Measurements from ENCODE around the gene TMEM161A. TPM values are rescaled to one million over a fixed set of nuclear protein-coding genes. Genes with fewer than 3 reads are reported as not detected.

The TMEM161A gene
- total RNA-seq, 1 experiment from 2014 or later, result 46.0 TPM

DNA sequence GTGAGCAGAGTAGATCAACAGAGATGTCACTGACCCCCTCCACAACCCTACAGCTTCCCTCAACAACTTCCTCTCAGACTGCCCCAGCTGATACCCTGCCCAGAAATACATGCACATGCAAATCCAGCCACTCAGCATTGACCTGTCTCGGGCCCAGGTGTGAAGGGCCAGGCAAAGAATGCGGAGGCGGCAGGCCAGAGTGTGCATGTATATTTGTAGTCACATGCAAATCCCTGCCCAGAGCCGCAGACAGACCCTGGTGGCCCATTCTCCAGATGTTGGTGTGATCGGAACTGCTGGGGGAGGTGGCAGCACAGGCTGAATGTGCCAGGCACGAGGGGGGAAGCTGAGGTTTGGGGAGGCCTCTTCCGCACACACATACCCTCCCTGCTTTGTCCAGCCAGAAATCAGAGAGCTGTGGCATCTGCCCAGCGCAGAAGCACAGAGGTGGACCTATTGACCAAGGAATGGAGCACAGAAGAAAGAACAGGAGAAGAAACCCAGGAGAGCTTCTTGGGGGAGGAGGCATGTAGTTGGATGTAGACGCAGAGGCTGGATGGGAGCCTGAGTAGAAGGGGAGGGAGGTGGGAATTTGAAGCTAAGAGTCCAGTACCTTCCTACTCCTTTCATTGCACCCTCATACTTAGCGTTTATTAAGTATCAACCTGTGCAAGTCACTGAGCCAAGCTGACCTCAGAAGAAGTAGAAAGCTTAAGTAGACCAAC, 17.4 kb upstream of the TMEM161A start:
- peaks cover 33% of the 10 kb centered on the region for H3K27me3 Mint-ChIP-seq (ENCODE audit: low read depth)
- ChIA-PET POLR2A (interaction anchor here (1.9 kb wide), 1 partner anchor 14 kb away, joined by 8 read pairs; the partner anchor contains the start of gene MEF2B), CTCF (interaction anchor here (2.7 kb wide), 1 partner anchor 10 kb away, joined by 22 read pairs; no protein-coding TSS in a partner anchor)
- DNase-seq (ENCODE audit: low spot score), result no peak
- TF ChIP-seq IRF2 (CRISPR knock-in tag; IDR thresholded peaks at IDR 0.05; ENCODE audit: borderline replicate concordance, low read depth), result no peak
- peaks cover 5% of the 10 kb centered on the region; the same call in 1 of the 2 replicates for H3K4me1 Mint-ChIP-seq
- no peak overlapping the region for H3K4me3 Mint-ChIP-seq
- no peaks in the 10 kb centered on the region for H3K9me3 Mint-ChIP-seq
- no peak overlapping the region for H3K27ac Mint-ChIP-seq
- H3K36me3 Mint-ChIP-seq, result no peaks in the 10 kb centered on the region
- ATAC-seq, result no peak

DNA sequence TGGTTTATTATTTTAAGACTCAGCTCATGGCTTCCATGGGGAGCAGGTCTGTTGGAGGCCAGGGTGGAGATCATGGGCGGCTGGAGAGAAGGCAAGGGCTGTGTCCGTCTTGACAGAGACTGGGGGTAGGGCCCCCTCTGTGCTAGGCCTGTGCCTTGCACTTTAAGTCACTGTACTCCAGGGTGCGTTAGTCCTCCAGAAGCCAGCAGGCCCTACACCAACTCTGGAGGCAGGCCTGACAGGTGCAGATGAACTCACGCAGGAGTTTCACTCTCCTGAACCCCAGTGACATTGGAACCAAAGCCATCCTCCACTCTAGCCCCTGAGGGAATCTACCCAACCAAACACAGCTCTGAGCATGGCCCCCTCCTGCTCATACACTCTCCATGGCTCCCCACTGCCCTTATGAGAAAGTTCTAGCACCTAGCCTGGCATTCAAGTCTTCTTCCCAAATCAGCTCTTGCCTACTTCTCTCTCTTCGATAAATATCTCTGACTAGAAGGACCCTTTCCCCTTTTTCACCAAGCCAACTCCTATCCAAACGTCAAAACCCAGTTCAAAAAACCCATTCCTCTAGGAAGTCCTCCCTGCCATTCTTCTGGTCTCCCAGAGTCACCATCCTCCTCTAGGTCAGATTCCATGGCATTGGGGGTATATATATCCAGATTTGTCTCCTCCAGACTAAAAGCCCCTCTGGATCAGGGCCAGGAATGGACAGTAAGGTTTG, 16.7 kb upstream of the TMEM161A start:
- POLR2A ChIA-PET, result interaction anchor here (1.9 kb wide), 1 partner anchor 15 kb away, joined by 8 read pairs; the partner anchor contains the start of gene MEF2B
- peak; percentile 50 for ATAC-seq
- peaks cover 32% of the 10 kb centered on the region for H3K27me3 Mint-ChIP-seq (ENCODE audit: low read depth)

DNA sequence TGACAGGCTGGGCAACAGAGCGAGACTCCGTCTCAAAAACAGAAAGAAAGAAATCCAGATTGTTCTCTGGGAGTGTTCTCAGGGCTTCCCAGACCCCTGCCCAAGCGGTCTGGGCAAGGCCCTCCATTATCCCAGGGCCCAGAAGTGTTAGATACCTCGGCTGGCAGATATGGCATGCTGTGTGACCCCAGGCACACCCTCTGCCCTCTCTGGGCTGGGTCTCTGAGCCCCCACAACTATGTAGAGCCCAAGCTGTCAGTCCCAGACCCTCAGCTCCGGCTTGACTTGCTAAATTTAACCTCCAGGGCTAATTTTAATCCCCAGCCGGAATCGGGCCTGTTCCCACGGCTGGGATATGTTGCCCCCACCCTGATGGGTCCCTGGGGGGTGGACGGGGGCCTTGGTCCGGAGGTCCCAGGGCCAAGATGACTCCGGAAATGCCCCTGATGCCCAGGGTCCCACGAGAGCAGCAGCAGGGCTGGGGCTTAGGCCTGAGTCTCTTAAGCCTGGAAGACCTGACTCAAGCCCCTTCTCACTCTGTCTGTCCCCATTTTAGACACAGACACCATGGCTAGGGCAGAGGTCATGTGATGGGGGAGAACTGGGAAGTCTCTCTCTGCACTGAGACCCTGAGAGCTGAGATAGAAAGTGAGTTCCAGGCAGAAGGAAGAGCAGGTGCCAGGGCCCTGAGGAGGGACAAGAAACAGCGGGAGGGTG, 14.5 kb upstream of the TMEM161A start:
- Mint-ChIP-seq H3K4me3 (no peak overlapping the region), H3K27me3 (ENCODE audit: low read depth) (peaks cover 30% of the 10 kb centered on the region), H3K36me3 (no peaks in the 10 kb centered on the region), H3K27ac (no peak overlapping the region), H3K9me3 (no peaks in the 10 kb centered on the region), H3K4me1 (peaks cover 5% of the 10 kb centered on the region; the same call in 1 of the 2 replicates)
- TF ChIP-seq ZSCAN18 (CRISPR knock-in tag; IDR thresholded peaks at IDR 0.05), result no peak
- no peak for TF ChIP-seq GTF2I (CRISPR knock-in tag; conservative IDR thresholded peaks at IDR 0.05)
- TF ChIP-seq CDX4 (CRISPR knock-in tag; IDR thresholded peaks at IDR 0.05; ENCODE audit: borderline replicate concordance), result no peak
- no peak for TF ChIP-seq KAT7 (CRISPR knock-in tag; IDR thresholded peaks at IDR 0.05; ENCODE audit: borderline replicate concordance)
- TF ChIP-seq ATF2 (CRISPR knock-in tag; IDR thresholded peaks at IDR 0.05; ENCODE audit: borderline replicate concordance, low read depth), result no peak
- no peak for TF ChIP-seq SP1 (CRISPR knock-in tag; conservative IDR thresholded peaks at IDR 0.05)
- TF ChIP-seq, protein P1, sequence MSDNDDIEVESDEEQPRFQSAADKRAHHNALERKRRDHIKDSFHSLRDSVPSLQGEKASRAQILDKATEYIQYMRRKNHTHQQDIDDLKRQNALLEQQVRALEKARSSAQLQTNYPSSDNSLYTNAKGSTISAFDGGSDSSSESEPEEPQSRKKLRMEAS (CRISPR knock-in tag; IDR thresholded peaks at IDR 0.05), result no peak
- no peak for TF ChIP-seq ZNF416 (CRISPR knock-in tag; IDR thresholded peaks at IDR 0.05)
- CTCF ChIA-PET, result no interaction called here
- DNase-seq (ENCODE audit: low spot score) (no peak), ATAC-seq (no peak)
- POLR2A ChIA-PET, result interaction anchor here (1.3 kb wide), 1 partner anchor 17 kb away, joined by 4 read pairs; the partner anchor contains the start of gene MEF2B

More for the DNA sequence above, 16.7 kb upstream of the TMEM161A start:
- TF ChIP-seq ESRRA (CRISPR knock-in tag; IDR thresholded peaks at IDR 0.05; ENCODE audit: borderline replicate concordance) (no peak), ZNF317 (CRISPR knock-in tag; IDR thresholded peaks at IDR 0.05; ENCODE audit: borderline replicate concordance, low read depth) (0 out of 2 replicates have a peak, but pooled peaks have one; percentile 36)
- Mint-ChIP-seq H3K4me3 (no peak overlapping the region), H3K4me1 (peaks cover 5% of the 10 kb centered on the region; the same call in 1 of the 2 replicates), H3K36me3 (no peaks in the 10 kb centered on the region), H3K27ac (no peak overlapping the region; the same call in 1 of the 2 replicates), H3K9me3 (no peaks in the 10 kb centered on the region)
- no peak for DNase-seq (ENCODE audit: low spot score)
- CTCF ChIA-PET, result interaction anchor here (2.7 kb wide), 1 partner anchor 9 kb away, joined by 22 read pairs; no protein-coding TSS in a partner anchor
